SK-N-SH treated with all-trans-retinoic acid at 6 μM for 48 hours (cell line): Measurements from ENCODE around the gene NARS2.

ENCODE experiments used
- BACH2 ChIP-seq: fragments of 250-450 bp; sonication (Bioruptor Pico); IDR thresholded peaks from 2 replicates; pipeline ENCODE4 v1.9.0; 2021; ENCODE audit warnings: mild to moderate bottlenecking, borderline replicate concordance
- PPARA ChIP-seq: fragments of 250-450 bp; sonication (Bioruptor Pico); IDR thresholded peaks from 2 replicates; pipeline ENCODE4 v1.5.0; 2020; ENCODE audit warnings: mild to moderate bottlenecking, borderline replicate concordance
- RARB ChIP-seq: fragments of 250-450 bp; sonication (Bioruptor Pico); IDR thresholded peaks from 2 replicates; pipeline ENCODE4 v1.8.0; 2021; ENCODE audit warnings: mild to moderate bottlenecking, moderate library complexity
- TF ChIP-seq, protein P1 (sequence below): fragments of 250-450 bp; sonication (Bioruptor Pico); IDR thresholded peaks from 2 replicates; pipeline ENCODE4 v1.8.0; 2020; ENCODE audit warnings: mild to moderate bottlenecking, moderate library complexity, borderline replicate concordance

DNA sequence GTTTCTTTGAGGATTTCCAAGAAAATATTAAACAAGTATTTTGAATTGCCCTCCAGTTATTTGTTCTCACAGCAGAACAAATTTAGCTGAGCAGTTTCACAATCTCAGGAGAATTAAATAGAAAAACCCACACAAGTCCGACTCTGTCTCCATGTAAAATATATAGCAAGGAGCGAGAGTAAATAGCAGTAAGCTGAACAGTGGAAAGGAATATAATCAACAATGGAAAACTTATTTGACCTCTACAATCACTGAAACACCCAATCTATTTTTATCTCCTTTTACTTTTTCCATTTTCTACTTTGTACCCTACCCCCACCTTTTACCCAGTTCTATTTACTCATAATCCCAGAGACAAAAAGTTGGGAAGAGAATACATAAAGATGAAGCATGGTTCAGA, 34.4 kb downstream of the NARS2 start:
- TF ChIP-seq RARB (CRISPR knock-in tag) (no peak), PPARA (no peak), BACH2 (CRISPR knock-in tag) (no peak)
- TF ChIP-seq, protein P1, sequence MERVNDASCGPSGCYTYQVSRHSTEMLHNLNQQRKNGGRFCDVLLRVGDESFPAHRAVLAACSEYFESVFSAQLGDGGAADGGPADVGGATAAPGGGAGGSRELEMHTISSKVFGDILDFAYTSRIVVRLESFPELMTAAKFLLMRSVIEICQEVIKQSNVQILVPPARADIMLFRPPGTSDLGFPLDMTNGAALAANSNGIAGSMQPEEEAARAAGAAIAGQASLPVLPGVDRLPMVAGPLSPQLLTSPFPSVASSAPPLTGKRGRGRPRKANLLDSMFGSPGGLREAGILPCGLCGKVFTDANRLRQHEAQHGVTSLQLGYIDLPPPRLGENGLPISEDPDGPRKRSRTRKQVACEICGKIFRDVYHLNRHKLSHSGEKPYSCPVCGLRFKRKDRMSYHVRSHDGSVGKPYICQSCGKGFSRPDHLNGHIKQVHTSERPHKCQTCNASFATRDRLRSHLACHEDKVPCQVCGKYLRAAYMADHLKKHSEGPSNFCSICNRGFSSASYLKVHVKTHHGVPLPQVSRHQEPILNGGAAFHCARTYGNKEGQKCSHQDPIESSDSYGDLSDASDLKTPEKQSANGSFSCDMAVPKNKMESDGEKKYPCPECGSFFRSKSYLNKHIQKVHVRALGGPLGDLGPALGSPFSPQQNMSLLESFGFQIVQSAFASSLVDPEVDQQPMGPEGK = no peak
